ENCODE measurements around the gene ZGRF1.

DNA sequence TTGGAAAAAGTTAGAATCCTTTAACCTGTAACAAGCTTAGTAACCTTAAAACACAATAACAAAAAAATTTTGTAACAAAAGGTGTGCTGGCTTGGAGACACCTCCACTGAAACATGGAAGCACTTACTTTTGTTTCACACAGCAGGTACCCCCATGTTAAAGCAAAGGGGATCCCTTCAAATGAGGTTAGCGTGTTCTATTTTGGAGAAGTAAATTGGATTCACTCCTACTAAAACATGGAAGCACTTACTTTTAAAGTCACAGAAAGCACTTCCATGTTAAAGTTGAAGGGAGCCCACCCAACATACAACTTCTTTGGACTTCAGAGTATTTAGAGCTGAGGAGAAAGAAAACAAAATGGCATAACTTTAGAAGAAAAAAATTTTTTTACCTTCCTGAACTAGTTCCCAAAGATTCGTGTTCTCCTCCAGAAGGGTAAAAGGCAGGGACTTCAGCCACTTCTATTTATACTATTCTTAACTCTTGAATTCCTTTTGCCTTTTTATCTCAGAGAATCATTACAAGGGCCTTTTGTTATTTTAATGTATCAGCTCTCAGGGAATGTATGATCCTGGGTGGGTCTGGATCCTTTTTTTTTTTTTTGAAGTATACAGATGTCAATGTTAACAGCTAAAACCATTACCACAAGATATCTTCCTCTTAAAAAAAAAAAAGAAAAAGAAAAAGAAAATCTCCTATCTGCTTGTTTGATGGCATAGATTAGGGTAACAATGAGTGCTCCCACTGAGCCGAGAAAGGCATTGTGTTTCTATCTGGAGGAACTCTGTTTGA lies 11.8 kb upstream of the ZGRF1 start:
- no peak for TF ChIP-seq POLR2A (IDR thresholded peaks at IDR 0.05)
- TF ChIP-seq, protein P1, sequence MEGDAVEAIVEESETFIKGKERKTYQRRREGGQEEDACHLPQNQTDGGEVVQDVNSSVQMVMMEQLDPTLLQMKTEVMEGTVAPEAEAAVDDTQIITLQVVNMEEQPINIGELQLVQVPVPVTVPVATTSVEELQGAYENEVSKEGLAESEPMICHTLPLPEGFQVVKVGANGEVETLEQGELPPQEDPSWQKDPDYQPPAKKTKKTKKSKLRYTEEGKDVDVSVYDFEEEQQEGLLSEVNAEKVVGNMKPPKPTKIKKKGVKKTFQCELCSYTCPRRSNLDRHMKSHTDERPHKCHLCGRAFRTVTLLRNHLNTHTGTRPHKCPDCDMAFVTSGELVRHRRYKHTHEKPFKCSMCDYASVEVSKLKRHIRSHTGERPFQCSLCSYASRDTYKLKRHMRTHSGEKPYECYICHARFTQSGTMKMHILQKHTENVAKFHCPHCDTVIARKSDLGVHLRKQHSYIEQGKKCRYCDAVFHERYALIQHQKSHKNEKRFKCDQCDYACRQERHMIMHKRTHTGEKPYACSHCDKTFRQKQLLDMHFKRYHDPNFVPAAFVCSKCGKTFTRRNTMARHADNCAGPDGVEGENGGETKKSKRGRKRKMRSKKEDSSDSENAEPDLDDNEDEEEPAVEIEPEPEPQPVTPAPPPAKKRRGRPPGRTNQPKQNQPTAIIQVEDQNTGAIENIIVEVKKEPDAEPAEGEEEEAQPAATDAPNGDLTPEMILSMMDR (IDR thresholded peaks at IDR 0.05): no peak
- no peak for TF ChIP-seq POLR2AphosphoS5 (IDR thresholded peaks at IDR 0.05)
